HFF-Myc (cell line): ENCODE data around the gene RHOT2.
A peak's percentile ranks its signal among the peaks of the same experiment; 100 is the strongest.

Experiments used
- DNase-seq: peaks from one replicate; pipeline ENCODE4 v3.0.0-alpha.2; 2011; ENCODE audit warnings: low read depth; ENCODE audit errors: extremely low read depth
- H3K4me3 ChIP-seq: replicated peaks from 2 replicates; pipeline ENCODE4 v1.5.1; 2011; ENCODE audit warnings: low read depth, mild to moderate bottlenecking, control low read depth, low read length
- TF ChIP-seq, protein P1 (sequence below): IDR thresholded peaks from 2 replicates; pipeline ENCODE4 v1.5.1; 2012; ENCODE audit warnings: mild to moderate bottlenecking, low read depth, low read length, control low read depth; ENCODE audit errors: missing control alignments

RHOT2 gene

DNA sequence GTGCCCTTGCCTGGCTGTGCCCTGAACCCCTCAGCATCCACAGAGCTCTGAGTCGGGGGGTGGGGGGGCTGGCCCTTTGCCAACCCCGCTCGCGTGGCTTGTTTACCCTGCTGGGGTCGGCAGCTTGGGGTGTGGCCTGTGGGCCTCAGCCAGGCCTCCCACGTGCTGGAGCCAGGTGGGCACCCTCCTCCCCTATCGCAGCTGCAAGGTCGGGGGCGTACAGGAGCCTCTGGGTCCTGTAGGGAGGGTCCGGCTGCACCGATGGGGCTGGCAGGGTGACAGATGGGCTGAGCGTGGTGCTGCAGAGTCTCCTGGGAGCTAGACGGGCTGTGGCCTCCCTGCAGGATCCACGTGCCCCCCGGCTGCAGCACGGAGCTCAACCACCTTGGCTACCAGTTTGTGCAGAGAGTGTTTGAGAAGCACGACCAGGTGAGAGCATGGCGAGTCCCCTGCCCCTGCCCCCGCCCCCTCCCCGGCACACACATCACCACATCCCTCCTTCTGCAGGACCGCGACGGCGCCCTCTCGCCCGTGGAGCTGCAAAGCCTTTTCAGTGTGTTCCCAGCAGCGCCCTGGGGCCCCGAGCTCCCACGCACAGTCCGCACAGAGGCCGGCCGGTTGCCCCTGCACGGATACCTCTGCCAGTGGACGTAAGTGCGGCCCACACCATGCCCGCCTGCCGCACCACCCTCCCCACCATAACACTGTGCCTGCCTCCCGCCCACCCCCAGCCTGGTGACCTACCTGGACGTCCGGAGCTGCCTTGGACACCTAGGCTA lies 3.6 kb downstream of the RHOT2 start:
- TF ChIP-seq, protein P1, sequence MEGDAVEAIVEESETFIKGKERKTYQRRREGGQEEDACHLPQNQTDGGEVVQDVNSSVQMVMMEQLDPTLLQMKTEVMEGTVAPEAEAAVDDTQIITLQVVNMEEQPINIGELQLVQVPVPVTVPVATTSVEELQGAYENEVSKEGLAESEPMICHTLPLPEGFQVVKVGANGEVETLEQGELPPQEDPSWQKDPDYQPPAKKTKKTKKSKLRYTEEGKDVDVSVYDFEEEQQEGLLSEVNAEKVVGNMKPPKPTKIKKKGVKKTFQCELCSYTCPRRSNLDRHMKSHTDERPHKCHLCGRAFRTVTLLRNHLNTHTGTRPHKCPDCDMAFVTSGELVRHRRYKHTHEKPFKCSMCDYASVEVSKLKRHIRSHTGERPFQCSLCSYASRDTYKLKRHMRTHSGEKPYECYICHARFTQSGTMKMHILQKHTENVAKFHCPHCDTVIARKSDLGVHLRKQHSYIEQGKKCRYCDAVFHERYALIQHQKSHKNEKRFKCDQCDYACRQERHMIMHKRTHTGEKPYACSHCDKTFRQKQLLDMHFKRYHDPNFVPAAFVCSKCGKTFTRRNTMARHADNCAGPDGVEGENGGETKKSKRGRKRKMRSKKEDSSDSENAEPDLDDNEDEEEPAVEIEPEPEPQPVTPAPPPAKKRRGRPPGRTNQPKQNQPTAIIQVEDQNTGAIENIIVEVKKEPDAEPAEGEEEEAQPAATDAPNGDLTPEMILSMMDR: no peak
- no peak for DNase-seq

DNA sequence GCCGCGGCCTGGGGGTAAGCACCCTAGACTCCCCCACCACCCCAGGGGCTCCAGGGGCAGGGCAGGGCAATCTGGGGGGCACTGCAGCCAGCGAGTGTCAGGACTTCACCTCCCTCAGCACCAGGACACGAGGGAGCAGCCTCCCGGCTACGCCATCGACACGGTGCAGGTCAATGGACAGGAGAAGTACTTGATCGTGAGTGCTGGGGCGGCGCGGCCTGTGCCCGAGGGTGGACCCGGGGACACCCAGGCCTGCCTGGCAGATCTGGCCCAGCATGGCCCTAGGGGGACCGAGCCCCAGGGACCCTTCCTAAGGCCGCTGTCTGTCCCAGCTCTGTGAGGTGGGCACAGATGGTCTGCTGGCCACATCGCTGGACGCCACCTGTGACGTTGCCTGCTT lies 4.4 kb downstream of the RHOT2 start:
- no peak for DNase-seq

More for the DNA sequence above, 3.6 kb downstream of the RHOT2 start:
- H3K4me3 ChIP-seq: no peak overlapping the region

DNA sequence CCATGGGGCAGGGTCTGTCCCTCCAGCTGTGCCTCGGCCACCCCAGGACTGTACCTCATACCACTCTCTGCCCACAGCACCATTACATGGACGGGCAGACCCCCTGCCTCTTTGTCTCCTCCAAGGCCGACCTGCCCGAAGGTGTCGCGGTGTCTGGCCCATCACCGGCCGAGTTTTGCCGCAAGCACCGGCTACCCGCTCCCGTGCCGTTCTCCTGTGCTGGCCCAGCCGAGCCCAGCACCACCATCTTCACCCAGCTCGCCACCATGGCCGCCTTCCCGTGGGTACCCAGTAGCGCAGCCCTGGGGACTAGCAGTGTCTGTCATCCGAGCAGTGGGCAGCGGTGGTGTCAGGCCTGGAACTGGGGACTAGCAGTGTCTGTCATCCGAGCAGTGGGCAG lies 4.9 kb downstream of the RHOT2 start:
- TF ChIP-seq, protein P1: no peak
- no peak overlapping the region for H3K4me3 ChIP-seq
- no peak for DNase-seq

More for the DNA sequence above, 4.4 kb downstream of the RHOT2 start:
- TF ChIP-seq, protein P1: no peak
- H3K4me3 ChIP-seq: no peak overlapping the region

DNA sequence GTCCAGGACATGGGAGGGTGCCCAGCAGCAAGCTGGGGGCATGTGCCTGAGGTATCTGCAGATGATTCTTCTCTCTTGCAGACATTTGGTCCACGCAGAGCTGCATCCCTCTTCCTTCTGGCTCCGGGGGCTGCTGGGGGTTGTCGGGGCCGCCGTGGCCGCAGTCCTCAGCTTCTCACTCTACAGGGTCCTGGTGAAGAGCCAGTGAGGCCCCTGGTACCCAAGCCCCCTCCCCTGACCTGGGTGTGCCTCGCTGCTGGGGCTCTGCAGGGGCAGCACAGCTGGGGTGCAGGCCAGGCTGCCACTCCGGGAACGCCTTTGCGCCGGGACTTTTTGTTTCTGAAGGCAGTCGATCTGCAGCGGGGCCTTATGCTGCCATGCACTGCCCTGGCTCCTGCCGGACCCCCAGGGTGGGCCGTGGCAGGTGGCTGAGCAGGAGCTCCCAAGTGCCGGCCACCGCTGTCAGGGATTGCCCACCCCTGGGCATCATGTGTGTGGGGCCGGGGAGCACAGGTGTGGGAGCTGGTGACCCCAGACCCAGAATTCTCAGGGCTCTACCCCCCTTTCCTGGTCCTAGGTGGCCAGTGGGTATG lies 5.6 kb downstream of the RHOT2 start:
- TF ChIP-seq, protein P1: no peak
- no peak for DNase-seq
- H3K4me3 ChIP-seq: no peak overlapping the region

DNA sequence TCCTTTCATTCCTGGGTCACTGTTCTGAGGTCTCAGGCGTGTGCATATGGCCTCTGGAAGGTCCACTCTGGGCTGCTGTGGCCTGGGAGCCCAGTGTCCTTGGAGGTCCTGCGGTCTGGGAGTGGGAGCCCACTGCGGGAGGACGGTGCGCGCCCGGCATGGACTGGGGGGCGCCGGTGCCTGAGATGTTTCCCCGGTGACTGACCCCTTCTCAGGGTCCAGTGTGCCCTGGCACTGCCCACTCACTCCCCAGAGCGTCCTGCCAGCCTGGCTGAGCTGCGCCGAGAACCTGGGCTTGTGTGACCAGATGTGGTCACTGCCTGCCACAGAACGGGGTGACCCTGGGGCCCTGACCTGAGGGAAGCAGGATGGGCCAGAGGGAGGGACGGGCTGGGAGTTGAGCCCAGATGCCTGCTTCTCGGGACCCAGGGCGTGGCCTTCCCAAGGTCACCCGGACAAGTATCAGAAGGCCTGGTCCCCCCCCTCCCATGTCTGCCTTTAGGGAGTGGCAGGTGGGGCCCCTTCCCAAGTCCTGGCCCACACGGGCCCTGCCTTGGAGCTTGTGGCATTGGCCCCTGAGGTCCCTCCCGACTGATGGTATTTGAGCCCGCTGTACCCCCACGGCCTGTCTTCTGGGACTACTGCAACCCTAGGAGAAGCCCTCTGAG lies 6.4 kb downstream of the RHOT2 start:
- no peak for DNase-seq
- TF ChIP-seq, protein P1: no peak
- no peak overlapping the region for H3K4me3 ChIP-seq

DNA sequence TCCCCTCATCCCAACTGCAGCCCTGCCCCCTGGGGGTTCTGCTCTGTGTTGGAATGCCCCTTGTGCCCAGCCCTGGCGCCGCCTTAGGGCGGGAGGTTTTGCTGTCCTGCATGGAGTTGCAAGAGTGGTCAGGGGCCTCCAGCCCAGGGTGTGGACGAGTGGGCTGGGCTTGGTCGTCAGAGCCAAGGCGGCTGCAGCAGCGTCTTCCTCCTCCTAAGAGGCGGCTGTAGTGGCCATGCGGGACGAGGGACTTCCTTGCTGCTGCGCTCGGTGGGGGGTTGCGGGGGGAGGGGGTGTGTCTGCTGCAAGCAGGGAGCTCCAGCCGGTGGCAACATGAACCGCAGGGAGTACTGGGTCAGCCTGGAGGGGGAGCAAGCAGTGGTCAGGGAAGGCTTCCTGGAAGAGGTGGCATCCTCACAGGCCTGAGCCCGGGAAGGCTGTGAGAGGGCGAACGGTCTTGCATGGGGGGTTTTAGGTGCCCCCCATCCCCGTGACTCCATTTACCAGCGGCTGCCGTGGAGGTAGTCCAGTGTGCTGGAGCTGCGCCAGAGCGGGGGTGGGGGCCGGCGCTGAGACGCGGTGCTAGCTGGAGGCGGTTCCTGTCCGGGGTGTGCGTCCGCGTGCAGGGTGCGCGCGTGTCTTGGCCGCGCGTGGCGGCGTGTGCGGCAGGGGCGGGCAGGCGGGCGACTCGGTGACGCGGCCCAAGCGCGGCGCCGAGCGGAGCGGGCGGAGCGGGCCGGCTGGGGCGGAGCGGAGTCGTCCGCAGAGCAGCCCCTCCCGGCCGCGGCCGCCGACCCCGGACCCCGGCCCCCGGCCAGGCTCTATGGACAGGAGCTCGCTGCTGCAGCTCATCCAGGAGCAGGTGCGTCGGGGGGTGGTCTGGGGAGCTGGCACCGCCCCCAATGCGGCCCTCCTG lies 7.3 kb downstream of the RHOT2 start, which contains the start of gene RHBDL1:
RHBDL1 (plus strand) TSS at position 704 of the 916 bp plus-strand sequence; CDS start at position 824, 120 bp downstream.
- peak within 1 kb of the TSS; percentile 20; the same call in 1 of the 2 replicates for H3K4me3 ChIP-seq
- no peak for DNase-seq
- TF ChIP-seq, protein P1: no peak
